GM21786 (cell line): ENCODE data around the gene NET1.
"Not testable (repeated sequence)": the region's sequence is repeated elsewhere in the genome, so short reads cannot be mapped to it uniquely, and the experiment has no call there.

ENCODE experiments used
- ATAC-seq: cut with Tn5 transposase; IDR thresholded peaks from one replicate; pipeline ENCODE4 v1.9.1; 2021; ENCODE audit not compliant: unreplicated experiment

Gene NET1

GRCh38 chr10:5399332-5399731 is 13.0 kb upstream of the NET1 start:
- no peak for ATAC-seq

DNA sequence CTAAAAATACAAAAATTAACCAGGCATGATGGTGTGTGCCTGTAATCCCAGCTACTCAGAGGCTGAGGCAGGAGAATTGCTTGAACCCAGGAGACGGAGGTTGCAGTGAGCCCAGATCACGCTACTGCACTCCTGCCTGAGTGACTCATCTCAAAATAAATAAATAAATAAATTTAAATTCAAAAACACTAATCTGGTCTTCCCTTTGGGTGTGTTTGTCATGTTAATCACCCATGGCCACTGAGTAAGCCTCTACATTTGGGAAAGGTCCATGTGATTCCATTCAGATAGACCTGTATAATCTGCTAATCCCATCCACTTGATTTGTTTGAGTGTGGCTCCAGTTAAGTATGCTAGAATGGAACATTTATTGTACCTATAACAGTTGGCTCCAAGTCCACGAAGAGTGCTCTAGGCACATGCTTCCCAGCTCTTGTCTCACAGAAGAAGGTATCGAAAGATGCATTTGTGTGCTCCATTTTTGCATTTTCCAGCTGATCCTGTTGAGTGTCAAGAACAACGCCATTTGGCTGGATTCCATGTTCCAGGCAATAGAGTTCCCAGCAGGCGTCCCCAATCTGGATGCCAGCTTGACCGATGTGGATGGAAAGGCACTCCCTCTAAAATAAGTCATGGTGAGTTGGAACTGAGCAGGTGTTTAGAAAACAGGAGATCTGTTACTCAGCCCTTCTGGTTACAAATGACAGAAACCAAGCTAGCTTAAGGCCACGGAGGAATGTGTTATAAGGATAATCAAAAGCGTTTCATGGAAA is 11.7 kb upstream of the NET1 start:
- ATAC-seq: no peak

- no peak for ATAC-seq
Observed at GRCh38 chr10:5402798-5403197, 9.6 kb upstream of the NET1 start.

- no peak for ATAC-seq
Observed at GRCh38 chr10:5404208-5405041, 7.9 kb upstream of the NET1 start, which contains the start of gene TUBAL3. Gene TUBAL3, minus strand, starts transcription at chr10:5404828. Its CDS starts 36 bp downstream, at chr10:5404792.

- ATAC-seq: no peak
Observed at GRCh38 chr10:5406918-5407317, 5.4 kb upstream of the NET1 start.

GRCh38 chr10:5410787-5411186 is 1.6 kb upstream of the NET1 start:
- ATAC-seq: not testable (repeated sequence)

- ATAC-seq: no peak
Observed at GRCh38 chr10:5411941-5412276, 448 bp upstream of the NET1 start.

- no peak for ATAC-seq
Observed at GRCh38 chr10:5413012-5413938, 918 bp downstream of the NET1 start.

GRCh38 chr10:5416981-5417380 is 4.6 kb downstream of the NET1 start:
- no peak for ATAC-seq

GRCh38 chr10:5418584-5418983 is 6.2 kb downstream of the NET1 start:
- no peak for ATAC-seq

DNA sequence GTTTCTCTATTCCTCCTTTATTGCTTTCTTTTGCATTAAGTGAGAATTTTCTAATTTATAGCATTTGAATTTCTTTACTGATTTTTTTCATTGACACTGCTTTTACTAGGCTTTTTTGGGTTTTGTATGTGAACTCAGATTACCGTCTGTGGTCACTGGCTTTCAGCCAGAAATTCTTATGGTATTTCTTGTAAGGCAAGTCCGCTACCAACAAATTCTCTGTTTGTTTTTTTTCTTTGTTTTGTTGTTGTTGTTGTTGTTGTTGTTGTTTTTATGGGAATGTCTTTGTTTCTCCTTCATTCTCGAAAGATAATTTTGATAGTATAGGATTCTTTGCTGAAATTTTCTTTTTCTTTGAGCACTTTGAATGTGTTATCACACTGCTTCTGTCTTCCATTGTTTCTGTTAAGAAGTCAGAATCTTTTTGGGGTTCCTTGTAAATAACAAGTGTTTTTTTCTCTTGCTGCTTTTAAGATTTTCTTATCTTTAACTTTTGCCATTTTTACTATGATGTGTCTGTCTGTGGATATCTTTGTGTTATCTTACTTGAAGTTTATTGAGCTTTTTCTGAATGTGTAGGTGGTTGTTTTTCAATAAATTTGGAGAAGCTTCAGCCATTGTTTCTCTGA is 7.2 kb downstream of the NET1 start:
- ATAC-seq: no peak

DNA sequence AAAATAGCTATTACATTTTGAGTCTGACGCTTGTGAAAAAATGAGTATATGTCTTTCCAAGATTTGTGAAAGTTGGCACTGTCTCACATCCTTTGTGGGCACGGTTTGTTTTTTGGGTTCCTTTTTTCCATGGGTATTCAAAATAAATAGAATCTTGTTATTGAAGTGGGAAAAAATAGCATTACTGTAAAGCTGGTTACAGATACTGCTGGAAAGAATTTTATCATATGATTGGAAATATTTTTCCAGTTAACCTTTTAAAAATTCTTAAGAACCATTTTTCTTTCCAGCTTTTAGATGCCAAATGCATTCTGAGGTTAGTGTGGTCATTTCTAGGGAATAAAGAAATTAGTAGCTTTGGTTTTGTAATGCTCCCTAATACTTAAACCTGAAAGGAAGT is 11.4 kb downstream of the NET1 start:
- ATAC-seq: no peak

DNA sequence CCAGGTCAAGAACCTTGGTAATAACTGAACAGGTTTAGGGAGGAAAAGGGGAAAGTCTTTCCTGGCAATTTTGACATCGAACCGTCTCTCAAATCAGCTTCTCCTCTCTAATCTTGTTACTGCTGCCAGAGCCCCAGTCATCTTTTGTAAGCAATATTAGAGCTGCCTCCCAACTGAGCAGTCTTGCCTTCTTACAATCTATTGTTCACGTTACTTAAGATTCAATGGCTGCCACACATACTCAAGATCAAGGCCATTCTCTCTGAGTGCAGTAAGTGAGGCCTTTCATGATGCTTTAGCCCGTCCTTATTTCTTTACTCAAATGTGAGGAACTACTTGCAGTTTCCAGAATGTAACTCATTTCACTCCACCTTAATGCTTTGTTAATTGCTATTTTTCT is 12.4 kb downstream of the NET1 start:
- no peak for ATAC-seq

DNA sequence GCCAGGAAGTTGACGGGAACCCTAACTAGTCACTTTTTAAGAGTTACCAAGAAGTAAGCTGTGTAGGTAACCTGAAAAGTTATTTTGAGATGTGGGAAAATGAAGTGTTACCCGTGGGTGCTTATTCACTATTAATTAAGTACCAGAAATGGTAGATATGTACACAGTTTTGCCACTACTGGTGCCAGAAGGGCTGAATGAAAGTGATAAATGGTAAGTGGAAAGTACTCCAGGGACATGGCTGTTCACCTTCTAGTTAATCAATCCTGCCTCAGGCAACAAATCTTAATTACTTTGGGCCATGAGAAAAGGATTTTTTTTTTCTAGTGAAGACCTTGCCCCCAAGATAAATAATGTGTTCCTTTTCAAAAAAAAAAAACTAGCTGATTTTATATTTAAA is 15.8 kb downstream of the NET1 start:
- no peak for ATAC-seq

DNA sequence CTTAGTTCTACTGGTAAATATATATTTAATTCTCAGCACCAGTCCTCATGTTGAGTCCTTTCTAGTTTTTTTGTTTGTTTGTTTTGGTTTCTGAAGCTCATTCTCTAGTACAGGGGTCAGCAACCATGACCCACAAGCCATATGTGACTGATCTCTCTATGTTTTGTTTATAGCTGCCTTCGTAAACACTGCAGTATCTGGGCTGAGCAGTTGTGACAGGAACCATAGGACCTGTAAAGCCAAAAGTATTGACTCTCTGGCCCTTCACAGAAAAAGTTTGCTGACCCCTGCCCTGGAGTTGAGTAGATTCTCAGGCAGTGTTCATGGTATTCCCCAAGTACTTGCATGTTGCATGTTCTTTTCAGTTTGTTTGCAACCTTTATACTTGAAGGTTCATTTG is 20.8 kb downstream of the NET1 start:
- no peak for ATAC-seq

- peak; percentile 66 for ATAC-seq
Observed at GRCh38 chr10:5434017-5434753, 21.8 kb downstream of the NET1 start.

- ATAC-seq: no peak
Observed at GRCh38 chr10:5435328-5435727, 23.0 kb downstream of the NET1 start.

DNA sequence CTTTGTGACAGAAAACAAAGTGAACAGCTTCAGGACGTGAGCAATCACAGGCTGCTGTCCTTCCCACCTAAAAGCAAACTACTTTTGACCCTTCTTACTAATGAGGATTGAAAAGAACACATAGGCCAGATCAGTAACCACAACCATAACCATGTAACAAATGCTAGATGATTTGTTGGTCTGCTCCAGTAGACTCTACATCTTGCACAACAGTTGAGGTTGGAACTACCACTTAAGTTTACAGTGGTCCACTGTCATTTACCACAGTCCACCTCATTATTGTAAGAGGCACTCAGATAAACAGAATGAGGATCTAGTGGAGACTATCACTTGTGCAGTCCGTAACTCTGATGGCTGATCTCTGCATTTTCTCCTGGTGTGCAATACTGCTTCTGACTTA is 27.8 kb downstream of the NET1 start:
- ATAC-seq: no peak

DNA sequence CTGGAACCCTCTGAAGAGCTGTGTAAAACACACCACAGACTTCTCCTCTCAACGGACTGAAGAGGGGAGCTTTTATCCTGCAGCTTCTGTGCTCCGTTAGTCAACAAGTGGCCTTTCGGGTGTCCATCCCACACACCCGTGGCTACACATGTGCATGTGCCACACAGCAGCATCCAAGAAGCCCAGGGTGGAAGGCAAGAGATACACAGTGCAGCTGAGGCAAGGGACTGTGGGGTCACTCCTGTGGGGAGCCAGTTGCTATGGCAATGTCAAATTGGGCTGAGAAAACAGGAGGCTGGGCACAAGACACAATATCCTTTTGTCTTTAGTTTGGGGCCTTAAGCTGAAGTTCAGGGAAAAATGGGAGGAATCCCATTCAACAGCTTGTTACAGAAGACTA is 28.7 kb downstream of the NET1 start:
- ATAC-seq: no peak
